GM12891 (cell line): ENCODE data around the gene NAA10.

Experiments
- PAX5 ChIP-seq: IDR thresholded peaks from 2 replicates; pipeline ENCODE4 v1.6.1; 2011; ENCODE audit warnings: low read length, moderate library complexity, mild to moderate bottlenecking; ENCODE audit not compliant: insufficient read depth, severe bottlenecking
- POLR2A ChIP-seq: IDR thresholded peaks from 2 replicates; pipeline ENCODE4 v1.6.1; 2011; ENCODE audit warnings: low read depth, low read length, control low read depth
- POLR2AphosphoS5 ChIP-seq: IDR thresholded peaks from 2 replicates; pipeline ENCODE4 v1.6.1; 2011; ENCODE audit warnings: low read depth, low read length, control low read depth
- POU2F2 ChIP-seq: IDR thresholded peaks from 2 replicates; pipeline ENCODE4 v1.6.1; 2011; ENCODE audit warnings: low read depth, mild to moderate bottlenecking, control low read depth, low read length, moderate library complexity
- TAF1 ChIP-seq: IDR thresholded peaks from 2 replicates; pipeline ENCODE4 v1.6.1; 2011; ENCODE audit warnings: low read depth, low read length, control low read depth

- TF ChIP-seq POLR2A: no peak
- no peak for TF ChIP-seq TAF1
- no peak for TF ChIP-seq POLR2AphosphoS5
- TF ChIP-seq POU2F2: no peak
- TF ChIP-seq PAX5: no peak
Measured at GRCh38 chrX:153885208-153885787, 49.5 kb downstream of the NAA10 start.
